PC-3 (cell line): ENCODE data around the gene FEN1.

Experiments used
- CTCF ChIP-seq: fragments of 300-600 bp; sonication (generic); conservative IDR thresholded peaks from 2 replicates; pipeline ENCODE4 v1.5.1; 2017; ENCODE audit warnings: antibody characterized with exemption, low read depth, mild to moderate bottlenecking, low read length
- EZH2 ChIP-seq: fragments of 300-600 bp; sonication (generic); IDR thresholded peaks from one replicate; pipeline ENCODE4 v1.6.1; 2017; ENCODE audit warnings: antibody characterized with exemption, mild to moderate bottlenecking, low read length; ENCODE audit not compliant: unreplicated experiment
- EZH2phosphoT487 ChIP-seq: fragments of 300-600 bp; sonication (generic); IDR thresholded peaks from 2 replicates; pipeline ENCODE4 v1.6.1; 2018; ENCODE audit warnings: mild to moderate bottlenecking, antibody characterized with exemption, low read length, borderline replicate concordance

GRCh38 chr11:61778357-61778886 lies 14.3 kb upstream of the FEN1 start:
- TF ChIP-seq CTCF (no peak), EZH2 (no peak), EZH2phosphoT487 (no peak)
